Rectal smooth muscle tissue (tissue), 1 donor: ENCODE measurements around the gene MUCL3.

Experiments
- H3K27ac ChIP-seq: one replicate; pipeline ENCODE4 v1.7.0; 2013; ENCODE audit warnings: low read depth, low read length, inconsistent platforms
- H3K27me3 ChIP-seq: one replicate; pipeline ENCODE4 v1.7.0; 2013; ENCODE audit warnings: low read length; ENCODE audit not compliant: control insufficient read depth, insufficient read depth
- H3K36me3 ChIP-seq: one replicate; pipeline ENCODE4 v1.7.0; 2013; ENCODE audit warnings: low read length; ENCODE audit not compliant: control insufficient read depth, insufficient read depth
- H3K4me1 ChIP-seq: one replicate; pipeline ENCODE4 v1.7.0; 2013; ENCODE audit warnings: low read length; ENCODE audit not compliant: control insufficient read depth, insufficient read depth
- H3K4me3 ChIP-seq: one replicate; pipeline ENCODE4 v1.7.0; 2013; ENCODE audit warnings: low read length
- H3K9ac ChIP-seq: one replicate; pipeline ENCODE4 v1.7.0; 2013; ENCODE audit warnings: low read length

Gene MUCL3

DNA sequence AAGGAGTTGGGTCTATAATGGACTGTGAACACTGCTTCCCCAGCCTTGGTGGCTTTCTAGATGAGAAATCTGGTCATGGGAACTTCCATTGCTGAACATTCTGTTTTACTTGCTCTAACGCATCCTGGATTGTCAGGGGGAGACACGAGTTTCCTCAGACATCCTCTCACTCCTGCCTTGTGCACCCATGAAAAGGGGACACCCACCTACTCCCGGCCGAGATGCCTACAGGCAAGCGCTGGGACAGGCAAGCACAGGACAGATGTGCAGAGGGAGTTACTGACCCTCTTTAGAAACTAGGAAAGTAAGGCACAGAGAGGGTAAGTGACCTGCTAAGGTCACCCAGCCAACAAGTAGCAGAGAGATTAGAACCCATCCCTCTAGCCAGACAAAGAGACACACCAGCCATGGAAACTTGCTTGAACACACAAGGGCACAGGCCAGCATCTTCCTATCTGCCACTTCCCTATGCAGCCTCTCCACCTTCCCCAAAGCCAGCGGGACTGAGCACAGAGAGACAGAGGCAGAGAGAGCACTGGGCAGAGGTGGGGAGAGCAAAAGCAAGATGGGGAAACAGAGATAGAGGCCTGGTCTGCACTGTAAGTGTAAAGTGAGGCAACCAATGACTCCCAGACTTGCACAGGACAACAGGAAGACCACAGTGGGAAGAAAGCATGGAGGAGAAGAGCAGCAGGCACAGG is 8.0 kb upstream of the MUCL3 start:
- H3K36me3 ChIP-seq, result no peaks in the 10 kb centered on the region
- no peak overlapping the region for H3K27ac ChIP-seq
- H3K4me1 ChIP-seq, result no peaks in the 10 kb centered on the region
- no peaks in the 10 kb centered on the region for H3K27me3 ChIP-seq
- H3K9ac ChIP-seq, result no peak overlapping the region
- H3K4me3 ChIP-seq, result no peak overlapping the region

DNA sequence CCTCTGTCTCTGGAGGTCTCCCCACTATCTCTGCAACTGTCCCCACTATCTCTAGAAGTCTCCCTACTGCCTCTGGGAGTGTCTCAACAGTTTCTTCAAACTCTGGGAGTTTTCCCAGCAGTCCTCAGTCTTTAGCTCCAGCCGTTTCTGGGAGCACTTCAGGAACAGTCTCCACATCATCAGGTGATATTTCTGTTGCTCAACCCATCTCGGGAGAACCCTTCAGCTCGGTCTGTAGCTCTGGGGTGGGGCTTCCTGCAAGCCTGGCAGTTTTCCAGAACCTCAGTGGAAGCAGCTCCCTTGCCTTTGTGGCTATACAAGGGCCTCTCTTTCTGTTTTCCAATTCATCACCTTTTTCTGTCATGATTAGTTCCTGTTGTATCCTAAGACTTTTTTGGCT is 5.8 kb upstream of the MUCL3 start:
- Histone ChIP-seq H3K4me1 (no peaks in the 10 kb centered on the region), H3K27me3 (no peaks in the 10 kb centered on the region), H3K27ac (no peak overlapping the region), H3K4me3 (no peak overlapping the region), H3K9ac (no peak overlapping the region), H3K36me3 (no peaks in the 10 kb centered on the region)

- no peaks in the 10 kb centered on the region for H3K27me3 ChIP-seq
- H3K36me3 ChIP-seq, result no peaks in the 10 kb centered on the region
- H3K9ac ChIP-seq, result no peak overlapping the region
- H3K4me3 ChIP-seq, result no peak overlapping the region
- H3K27ac ChIP-seq, result no peak overlapping the region
- H3K4me1 ChIP-seq, result no peaks in the 10 kb centered on the region
Measured at GRCh38 chr6:30937265-30937664, 3.5 kb upstream of the MUCL3 start.

DNA sequence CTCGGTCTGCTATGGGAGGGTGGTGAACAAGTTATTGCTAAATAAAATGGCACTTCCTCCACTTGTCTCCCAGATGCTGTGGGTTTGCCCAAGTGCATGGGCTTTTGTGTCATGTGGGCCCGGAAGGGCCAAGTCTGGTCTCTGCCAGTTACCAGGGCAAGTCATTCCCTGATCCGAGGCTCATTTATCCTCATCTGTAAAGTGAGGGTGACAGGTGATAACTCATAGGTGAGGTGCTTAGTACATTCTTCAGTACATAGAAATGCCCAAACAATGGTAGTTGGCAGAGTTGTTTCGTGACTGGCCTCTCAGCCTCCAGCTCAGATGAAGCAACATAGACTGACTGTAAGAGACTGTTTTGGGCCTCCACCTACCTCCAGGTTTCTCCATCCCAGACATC is 2.0 kb upstream of the MUCL3 start:
- H3K27ac ChIP-seq, result no peak overlapping the region
- H3K4me1 ChIP-seq, result no peaks in the 10 kb centered on the region
- H3K9ac ChIP-seq, result no peak overlapping the region
- no peaks in the 10 kb centered on the region for H3K36me3 ChIP-seq
- peaks cover 5% of the 10 kb centered on the region for H3K27me3 ChIP-seq
- H3K4me3 ChIP-seq, result no peak overlapping the region

- Histone ChIP-seq H3K9ac (no peak overlapping the region), H3K4me1 (no peaks in the 10 kb centered on the region), H3K27me3 (peaks cover 5% of the 10 kb centered on the region), H3K36me3 (no peaks in the 10 kb centered on the region), H3K4me3 (no peak overlapping the region), H3K27ac (no peak overlapping the region)
Measured at GRCh38 chr6:30939473-30939872, 1.3 kb upstream of the MUCL3 start.

GRCh38 chr6:30942338-30943060 is 1.7 kb downstream of the MUCL3 start:
- Histone ChIP-seq H3K27me3 (peaks cover 5% of the 10 kb centered on the region), H3K36me3 (no peaks in the 10 kb centered on the region), H3K4me1 (no peaks in the 10 kb centered on the region), H3K4me3 (no peak overlapping the region), H3K9ac (no peak overlapping the region), H3K27ac (no peak overlapping the region)

GRCh38 chr6:30944051-30944450 is 3.3 kb downstream of the MUCL3 start:
- no peak overlapping the region for H3K27ac ChIP-seq
- H3K9ac ChIP-seq, result no peak overlapping the region
- no peaks in the 10 kb centered on the region for H3K36me3 ChIP-seq
- peaks cover 5% of the 10 kb centered on the region for H3K27me3 ChIP-seq
- H3K4me3 ChIP-seq, result no peak overlapping the region
- H3K4me1 ChIP-seq, result no peaks in the 10 kb centered on the region

DNA sequence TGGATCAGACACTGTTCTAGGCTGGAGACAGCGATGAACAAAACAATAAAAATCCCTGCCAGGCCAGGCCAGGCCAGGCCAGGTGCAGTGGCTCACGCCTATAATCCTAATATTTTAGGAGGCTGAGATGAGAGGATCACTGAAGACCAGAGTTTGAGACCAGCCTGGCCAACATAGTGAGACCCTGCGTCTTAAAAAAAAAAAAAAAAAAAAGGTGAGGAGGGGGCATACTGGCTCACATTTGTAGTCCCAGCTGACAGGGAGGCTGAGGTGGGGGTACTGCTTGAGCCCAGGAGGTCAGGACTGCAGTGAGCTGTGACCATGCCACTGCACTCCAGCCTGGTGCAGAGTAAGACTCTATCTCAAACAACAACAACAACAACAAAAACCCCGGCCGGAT is 4.5 kb downstream of the MUCL3 start:
- H3K9ac ChIP-seq, result no peak overlapping the region
- no peak overlapping the region for H3K27ac ChIP-seq
- peaks cover 5% of the 10 kb centered on the region for H3K27me3 ChIP-seq
- no peaks in the 10 kb centered on the region for H3K36me3 ChIP-seq
- H3K4me3 ChIP-seq, result no peak overlapping the region
- no peaks in the 10 kb centered on the region for H3K4me1 ChIP-seq

DNA sequence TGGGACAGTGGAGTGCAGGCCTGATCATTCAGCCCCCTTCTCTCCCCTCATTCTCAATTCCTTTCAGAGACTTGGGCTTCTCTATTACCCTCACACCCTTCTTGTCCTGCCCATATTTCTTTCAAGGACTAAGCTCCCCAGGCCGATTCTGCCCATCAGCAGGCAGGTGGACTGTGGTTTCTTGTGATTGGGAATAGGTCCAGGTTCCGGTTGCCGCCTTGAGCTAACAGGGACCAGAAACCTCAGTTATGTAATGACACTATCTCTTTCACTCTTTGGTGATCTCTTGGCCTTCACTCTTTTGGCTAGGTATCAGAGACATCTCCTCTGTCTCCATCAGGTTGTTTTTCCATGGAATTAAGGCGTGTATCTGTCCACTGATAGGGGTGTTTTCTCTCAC is 6.5 kb downstream of the MUCL3 start:
- Histone ChIP-seq H3K36me3 (no peaks in the 10 kb centered on the region), H3K27ac (no peak overlapping the region), H3K27me3 (peaks cover 5% of the 10 kb centered on the region), H3K4me3 (no peak overlapping the region), H3K4me1 (no peaks in the 10 kb centered on the region), H3K9ac (no peak overlapping the region)

DNA sequence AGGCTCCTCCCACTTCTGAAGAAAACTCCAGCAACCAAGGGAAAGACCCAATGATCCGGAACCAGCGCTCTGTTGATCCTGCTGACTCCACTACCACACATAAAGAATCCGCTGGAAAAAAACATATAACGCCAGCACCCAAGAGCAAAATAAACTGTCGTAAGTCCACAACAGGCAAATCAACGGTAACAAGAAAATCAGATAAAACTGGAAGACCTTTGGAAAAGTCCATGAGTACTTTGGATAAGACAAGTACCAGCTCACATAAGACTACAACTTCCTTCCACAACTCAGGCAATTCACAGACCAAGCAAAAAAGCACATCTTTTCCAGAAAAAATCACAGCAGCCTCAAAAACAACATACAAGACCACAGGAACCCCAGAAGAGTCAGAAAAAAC is 8.0 kb downstream of the MUCL3 start:
- Histone ChIP-seq H3K36me3 (no peaks in the 10 kb centered on the region), H3K4me3 (no peak overlapping the region), H3K27ac (no peak overlapping the region), H3K4me1 (no peaks in the 10 kb centered on the region), H3K27me3 (peaks cover 2% of the 10 kb centered on the region), H3K9ac (no peak overlapping the region)

DNA sequence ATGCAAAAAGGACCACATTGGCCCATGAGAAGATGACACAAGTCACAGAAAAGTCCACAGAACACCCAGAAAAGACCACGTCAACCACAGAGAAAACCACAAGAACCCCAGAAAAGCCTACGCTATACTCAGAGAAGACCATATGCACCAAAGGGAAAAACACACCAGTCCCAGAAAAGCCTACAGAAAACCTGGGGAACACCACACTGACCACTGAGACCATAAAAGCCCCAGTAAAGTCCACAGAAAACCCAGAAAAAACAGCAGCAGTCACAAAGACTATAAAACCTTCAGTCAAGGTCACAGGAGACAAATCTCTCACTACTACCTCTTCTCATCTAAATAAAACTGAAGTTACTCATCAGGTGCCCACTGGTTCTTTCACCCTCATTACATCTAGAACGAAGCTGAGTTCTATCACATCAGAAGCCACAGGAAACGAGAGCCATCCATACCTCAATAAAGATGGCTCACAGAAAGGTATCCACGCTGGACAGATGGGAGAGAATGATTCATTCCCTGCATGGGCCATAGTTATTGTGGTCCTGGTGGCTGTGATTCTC is 11.2 kb downstream of the MUCL3 start:
- H3K4me1 ChIP-seq, result peaks cover 4% of the 10 kb centered on the region
- no peak overlapping the region for H3K27ac ChIP-seq
- no peak overlapping the region for H3K9ac ChIP-seq
- no peak overlapping the region for H3K4me3 ChIP-seq
- H3K36me3 ChIP-seq, result no peaks in the 10 kb centered on the region
- H3K27me3 ChIP-seq, result peaks cover 10% of the 10 kb centered on the region

- no peak overlapping the region for H3K27ac ChIP-seq
- H3K4me1 ChIP-seq, result peaks cover 4% of the 10 kb centered on the region
- H3K4me3 ChIP-seq, result peak overlapping the region; percentile 60
- H3K27me3 ChIP-seq, result peaks cover 12% of the 10 kb centered on the region
- H3K9ac ChIP-seq, result no peak overlapping the region
- H3K36me3 ChIP-seq, result no peaks in the 10 kb centered on the region
Measured at GRCh38 chr6:30954631-30955366, 14.0 kb downstream of the MUCL3 start.
